ENCODE data around the gene PRDX5. TPM values are rescaled to one million over a fixed set of nuclear protein-coding genes. Genes with fewer than 3 reads are reported as not detected.

The PRDX5 gene
- total RNA-seq, 1 donor, result 257 TPM

GRCh38 chr11:64316672-64317324 is 1.1 kb upstream of the PRDX5 start:
- TF ChIP-seq, protein P1, sequence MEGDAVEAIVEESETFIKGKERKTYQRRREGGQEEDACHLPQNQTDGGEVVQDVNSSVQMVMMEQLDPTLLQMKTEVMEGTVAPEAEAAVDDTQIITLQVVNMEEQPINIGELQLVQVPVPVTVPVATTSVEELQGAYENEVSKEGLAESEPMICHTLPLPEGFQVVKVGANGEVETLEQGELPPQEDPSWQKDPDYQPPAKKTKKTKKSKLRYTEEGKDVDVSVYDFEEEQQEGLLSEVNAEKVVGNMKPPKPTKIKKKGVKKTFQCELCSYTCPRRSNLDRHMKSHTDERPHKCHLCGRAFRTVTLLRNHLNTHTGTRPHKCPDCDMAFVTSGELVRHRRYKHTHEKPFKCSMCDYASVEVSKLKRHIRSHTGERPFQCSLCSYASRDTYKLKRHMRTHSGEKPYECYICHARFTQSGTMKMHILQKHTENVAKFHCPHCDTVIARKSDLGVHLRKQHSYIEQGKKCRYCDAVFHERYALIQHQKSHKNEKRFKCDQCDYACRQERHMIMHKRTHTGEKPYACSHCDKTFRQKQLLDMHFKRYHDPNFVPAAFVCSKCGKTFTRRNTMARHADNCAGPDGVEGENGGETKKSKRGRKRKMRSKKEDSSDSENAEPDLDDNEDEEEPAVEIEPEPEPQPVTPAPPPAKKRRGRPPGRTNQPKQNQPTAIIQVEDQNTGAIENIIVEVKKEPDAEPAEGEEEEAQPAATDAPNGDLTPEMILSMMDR (IDR thresholded peaks at IDR 0.05; ENCODE audit: insufficient read depth, low read length), result no peak
- H3K4me3 ChIP-seq (ENCODE audit: low read depth, low read length), result peak overlapping the region; percentile 95
- no peak for DNase-seq (ENCODE audit: low read depth)

- DNase-seq (ENCODE audit: low read depth), result peak; percentile 97
- peak within 1 kb of the TSS; percentile 95 for H3K4me3 ChIP-seq (ENCODE audit: low read depth, low read length)
- TF ChIP-seq, protein P1 (IDR thresholded peaks at IDR 0.05; ENCODE audit: insufficient read depth, low read length), result no peak
These were observed 478 bp upstream of the PRDX5 start, which contains the start of gene TRMT112 for GRCh38 chr11:64317325-64317960. Gene TRMT112, minus strand, starts transcription at chr11:64317559. Its CDS starts 33 bp downstream, at chr11:64317526.

DNA sequence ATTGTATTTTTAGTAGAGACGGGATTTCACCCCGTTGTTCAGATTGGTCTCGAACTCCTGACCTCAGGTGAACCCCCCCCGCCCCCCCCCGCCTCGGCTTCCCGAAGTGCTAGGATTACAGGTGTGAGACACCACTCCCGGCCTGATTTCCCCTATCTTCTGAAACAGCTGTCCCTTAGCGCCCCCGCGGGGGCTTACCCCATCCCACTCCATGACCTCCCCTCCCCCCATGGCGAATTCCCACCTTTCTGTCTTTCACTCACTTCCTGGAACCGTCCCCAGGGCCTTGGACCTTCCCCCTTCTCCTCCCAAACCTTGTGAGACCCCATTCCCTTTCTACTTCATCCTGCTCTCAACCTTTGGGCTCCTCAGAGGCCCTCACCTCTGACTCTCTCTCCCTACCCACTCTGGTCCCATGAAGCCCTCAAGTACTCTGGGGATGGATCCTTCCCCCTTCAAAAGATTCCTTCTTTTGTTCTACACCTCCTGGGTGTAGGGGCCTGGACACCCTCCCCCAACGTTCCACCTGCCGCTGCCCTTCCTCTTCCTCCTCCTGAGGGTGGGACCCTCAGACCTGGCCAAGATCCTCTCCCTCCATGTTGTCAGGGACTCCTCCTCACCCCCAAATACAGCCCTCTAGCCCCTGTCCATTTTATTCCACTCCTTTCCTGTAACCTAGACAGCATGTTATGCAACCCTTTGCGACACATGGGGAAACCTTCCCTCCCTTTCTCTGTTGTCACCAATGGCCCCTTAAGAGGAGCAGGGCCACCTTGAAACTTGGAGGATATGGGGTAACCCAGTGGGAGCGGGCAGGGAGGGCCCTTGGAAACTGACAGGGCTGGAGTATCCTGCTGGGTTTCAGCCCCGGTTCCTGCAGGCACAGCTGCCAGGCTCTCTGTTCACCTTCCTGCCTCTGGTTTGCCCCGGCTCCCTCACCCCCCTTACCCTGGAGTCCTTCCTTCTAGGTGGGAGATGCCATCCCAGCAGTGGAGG is 1.1 kb downstream of the PRDX5 start:
- DNase-seq (ENCODE audit: low read depth), result no peak
- peak overlapping the region; percentile 95 for H3K4me3 ChIP-seq (ENCODE audit: low read depth, low read length)
- TF ChIP-seq, protein P1 (IDR thresholded peaks at IDR 0.05; ENCODE audit: insufficient read depth, low read length), result no peak

DNA sequence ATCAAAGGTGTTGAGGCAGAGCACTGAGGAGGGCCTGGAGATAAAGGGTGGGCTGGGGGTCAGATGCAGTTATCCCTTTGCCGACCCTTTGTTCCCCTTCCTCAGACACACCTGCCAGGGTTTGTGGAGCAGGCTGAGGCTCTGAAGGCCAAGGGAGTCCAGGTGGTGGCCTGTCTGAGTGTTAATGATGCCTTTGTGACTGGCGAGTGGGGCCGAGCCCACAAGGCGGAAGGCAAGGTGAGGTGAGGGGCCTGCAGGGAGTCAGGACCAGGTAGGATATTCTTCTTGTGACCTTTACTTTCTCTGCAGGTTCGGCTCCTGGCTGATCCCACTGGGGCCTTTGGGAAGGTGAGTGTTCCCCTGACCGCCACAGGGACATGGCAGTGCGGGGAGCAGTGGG is 2.6 kb downstream of the PRDX5 start:
- DNase-seq (ENCODE audit: low read depth), result no peak
- no peak overlapping the region for H3K4me3 ChIP-seq (ENCODE audit: low read depth, low read length)
- TF ChIP-seq, protein P1 (IDR thresholded peaks at IDR 0.05; ENCODE audit: insufficient read depth, low read length), result no peak

- no peak for DNase-seq (ENCODE audit: low read depth)
- H3K4me3 ChIP-seq (ENCODE audit: low read depth, low read length), result no peak overlapping the region
These were observed 3.1 kb downstream of the PRDX5 start for GRCh38 chr11:64321026-64321425.

DNA sequence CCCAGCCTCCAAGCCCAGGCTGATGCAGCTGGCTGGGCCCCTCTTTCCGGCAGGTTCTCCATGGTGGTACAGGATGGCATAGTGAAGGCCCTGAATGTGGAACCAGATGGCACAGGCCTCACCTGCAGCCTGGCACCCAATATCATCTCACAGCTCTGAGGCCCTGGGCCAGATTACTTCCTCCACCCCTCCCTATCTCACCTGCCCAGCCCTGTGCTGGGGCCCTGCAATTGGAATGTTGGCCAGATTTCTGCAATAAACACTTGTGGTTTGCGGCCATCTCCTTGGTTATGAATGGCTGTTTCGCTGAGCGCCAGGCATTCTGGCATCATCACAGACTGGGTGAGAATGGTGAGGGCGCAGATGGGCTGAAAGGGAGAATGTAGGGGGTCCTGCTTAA is 3.6 kb downstream of the PRDX5 start:
- H3K4me3 ChIP-seq (ENCODE audit: low read depth, low read length), result no peak overlapping the region
- no peak for DNase-seq (ENCODE audit: low read depth)
- TF ChIP-seq, protein P1 (IDR thresholded peaks at IDR 0.05; ENCODE audit: insufficient read depth, low read length), result no peak

More at GRCh38 chr11:64321026-64321425, 3.1 kb downstream of the PRDX5 start:
- TF ChIP-seq, protein P1 (IDR thresholded peaks at IDR 0.05; ENCODE audit: insufficient read depth, low read length), result no peak

All from fibroblast of the aortic adventitia (primary cell).